SU-DHL-6 (cell line): Measurements from ENCODE around the gene FAM163B.

Source experiments
- H2AFZ ChIP-seq: fragments of 200-600 bp; sonication (generic); 2 replicates; pipeline ENCODE4 v1.6.1; 2014; ENCODE audit warnings: low read depth, mild to moderate bottlenecking, moderate library complexity, mixed read lengths, antibody characterized with exemption, low read length; ENCODE audit not compliant: severe bottlenecking
- H3F3A ChIP-seq: fragments of 200-600 bp; shearing (Covaris generic); 2 replicates; pipeline ENCODE4 v1.6.0; 2016; ENCODE audit warnings: antibody characterized with exemption, mild to moderate bottlenecking; ENCODE audit not compliant: insufficient read depth
- H3K27ac ChIP-seq: fragments of 200-600 bp; sonication (generic); 2 replicates; pipeline ENCODE4 v1.5.1; 2016; ENCODE audit warnings: low read depth, mild to moderate bottlenecking, low read length, moderate library complexity, mixed read lengths
- H3K27me3 ChIP-seq: fragments of 200-600 bp; sonication (generic), shearing (Covaris generic); 2 replicates; pipeline ENCODE4 v1.6.0; 2014; ENCODE audit warnings: mild to moderate bottlenecking, low read length
- H3K36me3 ChIP-seq: fragments of 200-600 bp; sonication (generic); 2 replicates; pipeline ENCODE4 v1.6.1; 2014; ENCODE audit warnings: mild to moderate bottlenecking, low read length, mixed read lengths
- H3K4me2 ChIP-seq: fragments of 300-600, 200-600 bp; shearing (Covaris generic), sonication (generic); 2 replicates; pipeline ENCODE4 v1.6.0; 2014; ENCODE audit warnings: low read length, low read depth, mild to moderate bottlenecking; ENCODE audit not compliant: poor library complexity, severe bottlenecking
- H3K4me3 ChIP-seq: fragments of 200-600 bp; sonication (generic); 2 replicates; pipeline ENCODE4 v1.5.1; 2014; ENCODE audit warnings: antibody characterized with exemption, low read length, mild to moderate bottlenecking, mixed read lengths; ENCODE audit not compliant: insufficient read depth, poor library complexity, severe bottlenecking
- H3K79me2 ChIP-seq: fragments of 200-600 bp; sonication (generic); 2 replicates; pipeline ENCODE4 v1.6.1; 2014; ENCODE audit warnings: mild to moderate bottlenecking, low read length, moderate library complexity; ENCODE audit not compliant: insufficient read depth
- H3K9ac ChIP-seq: fragments of 200-600 bp; sonication (generic); 2 replicates; pipeline ENCODE4 v1.7.0; 2014; ENCODE audit warnings: mild to moderate bottlenecking, low read length
- H3K9me2 ChIP-seq: fragments of 200-600 bp; sonication (generic); replicated peaks from 2 replicates; pipeline ENCODE4 v1.6.1; 2014; ENCODE audit warnings: low read length; ENCODE audit not compliant: insufficient read depth
- H3K9me3 ChIP-seq: fragments of 200-600 bp; sonication (generic); 2 replicates; pipeline ENCODE4 v1.6.1; 2014; ENCODE audit warnings: low read length, mixed read lengths; ENCODE audit not compliant: insufficient read depth
- H4K20me1 ChIP-seq: fragments of 200-600 bp; sonication (generic); 2 replicates; pipeline ENCODE4 v1.6.1; 2014; ENCODE audit warnings: low read depth, mild to moderate bottlenecking, antibody characterized with exemption, low read length, moderate library complexity, mixed read lengths
- EZH2phosphoT487 ChIP-seq: fragments of 200-600 bp; sonication (generic), shearing (Covaris generic); conservative IDR thresholded peaks from 2 replicates; pipeline ENCODE4 v1.6.1; 2018; ENCODE audit warnings: mild to moderate bottlenecking, antibody characterized with exemption, low read length, moderate library complexity, mixed read lengths
- TF ChIP-seq, protein P1 (sequence below): fragments of 200-600 bp; sonication (generic); IDR thresholded peaks from one replicate; pipeline ENCODE4 v1.5.1; 2017; ENCODE audit warnings: antibody characterized with exemption, mild to moderate bottlenecking, low read length, moderate library complexity; ENCODE audit not compliant: insufficient read depth, poor library complexity, severe bottlenecking

FAM163B gene

GRCh38 chr9:133601746-133602145 lies 7.4 kb downstream of the FAM163B start:
- TF ChIP-seq EZH2phosphoT487, result no peak
- TF ChIP-seq, protein P1, sequence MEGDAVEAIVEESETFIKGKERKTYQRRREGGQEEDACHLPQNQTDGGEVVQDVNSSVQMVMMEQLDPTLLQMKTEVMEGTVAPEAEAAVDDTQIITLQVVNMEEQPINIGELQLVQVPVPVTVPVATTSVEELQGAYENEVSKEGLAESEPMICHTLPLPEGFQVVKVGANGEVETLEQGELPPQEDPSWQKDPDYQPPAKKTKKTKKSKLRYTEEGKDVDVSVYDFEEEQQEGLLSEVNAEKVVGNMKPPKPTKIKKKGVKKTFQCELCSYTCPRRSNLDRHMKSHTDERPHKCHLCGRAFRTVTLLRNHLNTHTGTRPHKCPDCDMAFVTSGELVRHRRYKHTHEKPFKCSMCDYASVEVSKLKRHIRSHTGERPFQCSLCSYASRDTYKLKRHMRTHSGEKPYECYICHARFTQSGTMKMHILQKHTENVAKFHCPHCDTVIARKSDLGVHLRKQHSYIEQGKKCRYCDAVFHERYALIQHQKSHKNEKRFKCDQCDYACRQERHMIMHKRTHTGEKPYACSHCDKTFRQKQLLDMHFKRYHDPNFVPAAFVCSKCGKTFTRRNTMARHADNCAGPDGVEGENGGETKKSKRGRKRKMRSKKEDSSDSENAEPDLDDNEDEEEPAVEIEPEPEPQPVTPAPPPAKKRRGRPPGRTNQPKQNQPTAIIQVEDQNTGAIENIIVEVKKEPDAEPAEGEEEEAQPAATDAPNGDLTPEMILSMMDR, result no peak
- Histone ChIP-seq H3F3A (no peaks in the 10 kb centered on the region), H3K9me3 (peaks cover 15% of the 10 kb centered on the region; the same call in 1 of the 2 replicates), H3K27ac (no peak overlapping the region), H3K79me2 (no peaks in the 10 kb centered on the region), H3K9ac (no peak overlapping the region), H3K9me2 (no peaks in the 10 kb centered on the region), H3K36me3 (no peaks in the 10 kb centered on the region), H3K4me3 (no peak overlapping the region), H2AFZ (no peak overlapping the region), H3K27me3 (no peaks in the 10 kb centered on the region), H4K20me1 (no peaks in the 10 kb centered on the region), H3K4me2 (no peak overlapping the region)

GRCh38 chr9:133600739-133601138 lies 8.4 kb downstream of the FAM163B start:
- TF ChIP-seq, protein P1, result no peak
- TF ChIP-seq EZH2phosphoT487, result no peak

DNA sequence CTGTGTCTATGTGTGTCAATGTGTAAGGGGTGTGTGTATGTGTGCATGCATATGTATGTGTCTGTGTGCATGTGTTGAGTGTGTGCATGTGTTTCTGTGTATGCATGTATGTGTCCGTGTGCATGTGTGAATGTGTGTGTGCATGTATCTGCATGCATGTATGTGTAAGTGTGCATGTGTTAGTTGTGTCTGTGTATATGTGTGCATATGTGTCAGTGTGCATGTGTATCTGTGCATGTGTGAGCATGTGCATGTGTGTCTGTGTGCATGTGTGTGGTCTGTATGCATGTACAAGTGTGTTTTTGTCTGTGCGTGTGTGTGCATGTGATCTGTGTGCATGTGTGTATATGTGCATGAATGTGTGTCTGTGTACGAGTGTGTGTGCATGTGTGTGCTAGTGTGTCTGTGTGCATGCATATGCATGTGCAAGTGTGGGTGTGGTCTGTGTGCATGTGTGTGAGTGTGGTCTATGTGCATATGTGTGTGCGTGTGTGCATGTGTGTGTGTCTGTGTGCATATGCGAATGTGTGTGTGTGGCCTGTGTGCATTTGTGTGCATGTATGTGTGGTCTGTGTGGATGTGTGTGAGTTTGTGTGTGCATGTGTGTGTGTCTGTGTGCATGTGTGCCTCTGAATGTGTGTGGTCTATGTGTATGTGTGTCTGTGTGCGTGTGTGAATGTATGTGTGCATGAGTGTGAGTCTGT lies 9.6 kb downstream of the FAM163B start:
- no peak overlapping the region for H3K27ac ChIP-seq
- no peaks in the 10 kb centered on the region for H3K9me2 ChIP-seq
- H4K20me1 ChIP-seq, result no peaks in the 10 kb centered on the region
- H3K4me3 ChIP-seq, result no peak overlapping the region
- peaks cover 20% of the 10 kb centered on the region; the same call in 1 of the 2 replicates for H3K9me3 ChIP-seq
- no peak overlapping the region for H3K4me2 ChIP-seq
- no peak overlapping the region for H2AFZ ChIP-seq
- H3K79me2 ChIP-seq, result no peaks in the 10 kb centered on the region
- no peaks in the 10 kb centered on the region for H3K36me3 ChIP-seq
- H3K27me3 ChIP-seq, result no peaks in the 10 kb centered on the region
- no peaks in the 10 kb centered on the region for H3F3A ChIP-seq
- no peak overlapping the region for H3K9ac ChIP-seq
- TF ChIP-seq EZH2phosphoT487, result no peak
- TF ChIP-seq, protein P1, result no peak

More at GRCh38 chr9:133600739-133601138, 8.4 kb downstream of the FAM163B start:
- H3K4me2 ChIP-seq, result no peak overlapping the region
- H3F3A ChIP-seq, result no peaks in the 10 kb centered on the region
- no peaks in the 10 kb centered on the region for H3K79me2 ChIP-seq
- no peaks in the 10 kb centered on the region for H3K27me3 ChIP-seq
- no peaks in the 10 kb centered on the region for H3K9me2 ChIP-seq
- H3K36me3 ChIP-seq, result no peaks in the 10 kb centered on the region
- no peak overlapping the region for H3K4me3 ChIP-seq
- H3K9ac ChIP-seq, result no peak overlapping the region
- no peak overlapping the region for H2AFZ ChIP-seq
- no peak overlapping the region for H3K27ac ChIP-seq
- H3K9me3 ChIP-seq, result peaks cover 20% of the 10 kb centered on the region; the same call in 1 of the 2 replicates
- H4K20me1 ChIP-seq, result no peaks in the 10 kb centered on the region
